GM21576 (cell line): ENCODE results near the gene ADCY2.

Source experiments
- ATAC-seq: cut with Tn5 transposase; IDR thresholded peaks from one replicate; pipeline ENCODE4 v1.9.1; 2021; ENCODE audit warnings: mild to moderate bottlenecking, moderate library complexity; ENCODE audit not compliant: unreplicated experiment

Gene ADCY2

GRCh38 chr5:7653046-7653445 is 257.1 kb downstream of the ADCY2 start:
- ATAC-seq, result no peak

- ATAC-seq, result no peak
These were observed 261.2 kb downstream of the ADCY2 start for GRCh38 chr5:7657153-7657552.

GRCh38 chr5:7659420-7659819 is 263.5 kb downstream of the ADCY2 start:
- no peak for ATAC-seq

GRCh38 chr5:7662289-7662688 is 266.4 kb downstream of the ADCY2 start:
- ATAC-seq, result no peak

- no peak for ATAC-seq
These were observed 267.9 kb downstream of the ADCY2 start for GRCh38 chr5:7663808-7664207.

- no peak for ATAC-seq
These were observed 268.3 kb downstream of the ADCY2 start for GRCh38 chr5:7664208-7664607.

- ATAC-seq, result no peak
These were observed 271.4 kb downstream of the ADCY2 start for GRCh38 chr5:7667216-7667767.

- no peak for ATAC-seq
These were observed 272.2 kb downstream of the ADCY2 start for GRCh38 chr5:7668161-7668560.

GRCh38 chr5:7668627-7669026 is 272.7 kb downstream of the ADCY2 start:
- ATAC-seq, result no peak

- ATAC-seq, result no peak
These were observed 275.5 kb downstream of the ADCY2 start for GRCh38 chr5:7671381-7671993.

- no peak for ATAC-seq
These were observed 277.7 kb downstream of the ADCY2 start for GRCh38 chr5:7673658-7674057.

- ATAC-seq, result no peak
These were observed 280.5 kb downstream of the ADCY2 start for GRCh38 chr5:7676455-7676854.

- ATAC-seq, result no peak
These were observed 282.1 kb downstream of the ADCY2 start for GRCh38 chr5:7678030-7678429.

GRCh38 chr5:7679663-7680062 is 283.7 kb downstream of the ADCY2 start:
- ATAC-seq, result no peak

GRCh38 chr5:7680260-7680659 is 284.3 kb downstream of the ADCY2 start:
- no peak for ATAC-seq

GRCh38 chr5:7682379-7682778 is 286.4 kb downstream of the ADCY2 start:
- no peak for ATAC-seq

- ATAC-seq, result no peak
These were observed 287.8 kb downstream of the ADCY2 start for GRCh38 chr5:7683753-7684152.

GRCh38 chr5:7684826-7685225 is 288.9 kb downstream of the ADCY2 start:
- ATAC-seq, result no peak

- no peak for ATAC-seq
These were observed 290.9 kb downstream of the ADCY2 start for GRCh38 chr5:7686794-7687193.

- ATAC-seq, result no peak
These were observed 294.6 kb downstream of the ADCY2 start for GRCh38 chr5:7690557-7690956.

GRCh38 chr5:7705261-7705660 is 309.3 kb downstream of the ADCY2 start:
- no peak for ATAC-seq

- ATAC-seq, result no peak
These were observed 309.8 kb downstream of the ADCY2 start for GRCh38 chr5:7705736-7706135.

GRCh38 chr5:7706256-7706655 is 310.3 kb downstream of the ADCY2 start:
- no peak for ATAC-seq
